Subcutaneous abdominal adipose tissue (tissue), 5 donors: ENCODE results near the gene IGFL4.

Experiments
- H3K27ac ChIP-seq: one replicate; pipeline ENCODE4 v1.7.0; 2013; ENCODE audit warnings: low read depth, mild to moderate bottlenecking, inconsistent platforms, low read length, moderate library complexity
- H3K27me3 ChIP-seq, 5 donors: one replicate each; pipeline ENCODE4 v1.7.0; 2013; ENCODE audit warnings: low read length in 5 of 5, inconsistent platforms in 1 of 5; ENCODE audit not compliant: control insufficient read depth in 5 of 5, insufficient read depth in 4 of 5
- H3K36me3 ChIP-seq, 5 donors: one replicate each; pipeline ENCODE4 v1.7.0; 2013; ENCODE audit warnings: low read length in 5 of 5; ENCODE audit not compliant: control insufficient read depth in 5 of 5, insufficient read depth in 5 of 5
- H3K4me1 ChIP-seq, 5 donors: one replicate each; pipeline ENCODE4 v1.7.0; 2013; ENCODE audit warnings: low read length in 5 of 5, mild to moderate bottlenecking in 3 of 5, moderate library complexity in 1 of 5; ENCODE audit not compliant: control insufficient read depth in 5 of 5, insufficient read depth in 5 of 5
- H3K4me3 ChIP-seq, 5 donors: one replicate each; pipeline ENCODE4 v1.7.0; 2013; ENCODE audit warnings: low read length in 5 of 5, low read depth in 1 of 5
- H3K9ac ChIP-seq, 5 donors: one replicate each; pipeline ENCODE4 v1.7.0; 2013; ENCODE audit warnings: low read length in 5 of 5, mild to moderate bottlenecking in 4 of 5, moderate library complexity in 3 of 5
- H3K9me3 ChIP-seq, 5 donors: one replicate each; pipeline ENCODE4 v1.7.0; 2013; ENCODE audit warnings: low read length in 5 of 5; ENCODE audit not compliant: control insufficient read depth in 5 of 5
- donor health status: healthy.
- donor health status: healthy.
- donor health status: healthy.
- donor health status: healthy.
- donor health status: healthy.

Gene IGFL4

GRCh38 chr19:46040125-46040524, 677 bp downstream of the IGFL4 start:
- no peak overlapping the region for H3K4me3 ChIP-seq
- no peaks in the 10 kb centered on the region for H3K36me3 ChIP-seq
- H3K4me1 ChIP-seq: no peaks in the 10 kb centered on the region
- no peaks in the 10 kb centered on the region for H3K9me3 ChIP-seq
- H3K27ac ChIP-seq: no peak overlapping the region
- H3K9ac ChIP-seq: no peak overlapping the region
- H3K27me3 ChIP-seq: peaks cover 3 to 35% (median 22%) of the 10 kb centered on the region in 5 donors

GRCh38 chr19:46036744-46037128, 4.1 kb downstream of the IGFL4 start:
- Histone ChIP-seq H3K36me3 (no peaks in the 10 kb centered on the region), H3K27me3 (peaks cover 0 to 39% (median 21%) of the 10 kb centered on the region in 5 donors), H3K9ac (no peak overlapping the region), H3K4me1 (no peaks in the 10 kb centered on the region), H3K4me3 (no peak overlapping the region), H3K9me3 (no peaks in the 10 kb centered on the region), H3K27ac (no peak overlapping the region)

DNA sequence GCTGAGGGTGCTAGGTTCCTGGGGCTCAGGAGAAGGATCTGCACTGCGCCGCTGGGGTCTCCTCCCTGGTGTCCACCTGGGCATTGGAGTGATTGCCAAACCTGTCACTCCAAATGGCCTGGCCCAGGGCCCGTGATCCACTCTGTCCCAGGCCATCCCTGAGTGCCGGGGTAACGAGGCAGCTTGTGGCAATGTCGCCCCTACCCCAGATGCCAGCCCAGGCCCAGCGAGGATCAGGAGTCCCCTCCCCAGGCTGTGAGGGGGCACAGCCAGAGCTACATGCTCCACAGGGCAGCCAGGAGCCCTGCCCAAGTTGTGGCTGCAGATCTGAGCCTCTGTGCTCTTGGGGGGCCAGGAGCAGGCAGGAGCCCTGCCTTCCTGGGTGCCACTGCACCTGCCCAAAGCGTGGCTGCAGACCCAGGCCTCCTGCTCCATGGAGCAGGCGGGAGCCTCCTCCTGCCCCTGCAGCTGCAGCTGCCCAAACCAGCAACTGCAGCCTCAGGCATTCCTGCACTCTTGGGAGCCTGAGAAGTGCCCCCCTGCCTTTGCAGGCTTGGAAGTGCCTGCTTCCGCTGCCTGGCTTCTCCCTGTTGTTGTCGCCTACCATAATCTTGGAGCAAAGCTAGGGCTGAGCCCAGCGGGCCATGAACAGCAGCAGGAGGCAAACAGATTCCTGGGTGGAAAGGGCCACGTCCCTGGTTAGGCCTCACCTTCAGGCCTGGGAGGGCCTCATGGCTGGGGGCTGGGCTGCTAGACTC, 4.6 kb downstream of the IGFL4 start:
- Histone ChIP-seq H3K4me3 (no peak overlapping the region), H3K4me1 (no peaks in the 10 kb centered on the region), H3K36me3 (no peaks in the 10 kb centered on the region), H3K9me3 (no peaks in the 10 kb centered on the region), H3K27ac (no peak overlapping the region), H3K27me3 (peaks cover 0 to 40% (median 21%) of the 10 kb centered on the region in 5 donors), H3K9ac (no peak overlapping the region)

DNA sequence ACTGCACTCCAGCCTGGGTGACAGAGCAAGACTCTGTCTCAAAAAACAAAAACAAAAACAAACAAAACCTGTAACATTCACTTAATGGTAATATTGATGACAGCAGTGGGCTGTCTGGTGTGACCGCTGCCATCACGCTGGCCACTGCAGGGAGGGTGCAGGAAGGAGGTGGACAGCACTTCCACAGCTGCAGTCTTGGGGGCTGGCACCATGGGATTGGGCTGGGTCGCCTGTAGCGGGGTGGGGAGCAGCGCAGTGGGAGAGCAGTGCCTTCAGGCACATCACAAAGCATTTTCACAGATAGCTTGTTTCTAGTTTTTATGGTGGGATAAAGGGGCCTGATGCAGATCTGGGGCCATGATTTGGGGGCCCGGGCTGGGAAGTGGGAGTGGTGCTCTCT, 5.3 kb downstream of the IGFL4 start:
- Histone ChIP-seq H3K27ac (no peak overlapping the region), H3K27me3 (peaks cover 0 to 42% (median 21%) of the 10 kb centered on the region in 5 donors), H3K9me3 (no peaks in the 10 kb centered on the region), H3K36me3 (no peaks in the 10 kb centered on the region), H3K4me1 (no peaks in the 10 kb centered on the region), H3K9ac (no peak overlapping the region), H3K4me3 (no peak overlapping the region)

DNA sequence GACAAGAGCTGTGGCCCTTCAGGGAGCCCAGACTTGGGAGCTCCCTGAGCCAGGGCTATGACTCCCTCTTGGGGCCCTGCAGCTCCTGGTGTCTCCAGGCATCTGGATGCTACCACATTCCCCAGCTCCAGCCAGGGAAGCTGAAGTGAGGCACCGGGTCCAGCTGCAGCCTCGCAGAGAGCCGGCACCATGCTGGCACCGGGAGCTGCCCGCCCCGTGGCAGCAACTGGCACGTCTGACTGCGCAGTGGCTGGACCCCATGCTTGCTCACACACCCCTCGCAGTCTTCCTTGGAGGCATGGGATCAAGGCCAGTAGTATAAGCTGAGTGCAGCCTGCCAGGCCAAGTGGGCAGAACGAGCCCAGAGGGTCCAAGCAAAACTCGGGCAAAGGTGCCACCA, 7.4 kb downstream of the IGFL4 start:
- Histone ChIP-seq H3K9ac (no peak overlapping the region), H3K27me3 (peaks cover 0 to 33% (median 18%) of the 10 kb centered on the region in 5 donors), H3K36me3 (no peaks in the 10 kb centered on the region), H3K9me3 (no peaks in the 10 kb centered on the region), H3K4me1 (no peaks in the 10 kb centered on the region), H3K27ac (no peak overlapping the region), H3K4me3 (no peak overlapping the region)

GRCh38 chr19:46032597-46033025, 8.2 kb downstream of the IGFL4 start:
- no peak overlapping the region for H3K9ac ChIP-seq
- H3K27me3 ChIP-seq: peaks cover 0 to 36% (median 18%) of the 10 kb centered on the region in 5 donors
- H3K9me3 ChIP-seq: no peaks in the 10 kb centered on the region

DNA sequence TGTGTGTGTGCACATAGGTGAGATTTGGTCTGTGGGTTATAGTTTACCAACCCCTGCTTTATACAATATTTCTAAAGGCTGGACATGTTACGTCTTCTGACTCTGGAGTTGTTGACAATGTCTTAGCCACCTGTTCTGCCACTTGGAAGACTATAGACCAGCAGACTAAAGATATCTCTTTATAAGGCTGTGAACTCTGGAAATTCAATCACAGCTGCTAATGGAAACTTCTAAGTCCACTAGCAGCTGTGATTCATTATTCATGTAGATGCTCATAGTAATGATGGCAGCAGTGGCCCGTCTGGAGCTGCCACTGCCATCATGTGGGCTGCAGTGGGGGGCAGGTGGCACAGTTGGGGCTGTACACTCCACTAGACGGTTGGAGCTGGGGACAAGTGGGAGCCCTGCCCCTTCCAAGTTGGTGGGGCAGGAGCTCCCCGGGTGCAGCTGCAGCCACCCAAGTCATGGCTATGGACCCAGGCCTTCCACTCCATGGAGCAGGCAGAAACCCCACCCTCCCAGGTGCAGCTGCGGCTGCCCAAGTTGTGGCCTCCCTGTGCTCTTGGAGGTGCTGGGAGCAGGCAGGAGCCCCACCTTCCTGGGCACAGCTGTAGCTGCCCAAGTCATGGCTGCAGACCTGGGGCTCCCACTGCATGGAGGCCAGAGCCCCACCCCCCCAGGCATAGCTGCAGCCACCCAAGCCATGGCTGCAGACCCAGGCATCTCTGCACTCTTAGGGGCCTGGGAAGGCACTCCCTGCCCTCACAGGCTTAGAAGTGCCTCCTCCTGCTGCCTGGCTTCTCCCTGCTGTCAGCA, 8.8 kb downstream of the IGFL4 start:
- Histone ChIP-seq H3K9me3 (no peaks in the 10 kb centered on the region), H3K4me3 (no peak overlapping the region), H3K36me3 (no peaks in the 10 kb centered on the region), H3K27me3 (peaks cover 0 to 36% (median 18%) of the 10 kb centered on the region in 5 donors), H3K27ac (no peak overlapping the region), H3K9ac (no peak overlapping the region), H3K4me1 (no peaks in the 10 kb centered on the region)

More at GRCh38 chr19:46032597-46033025, 8.2 kb downstream of the IGFL4 start:
- Histone ChIP-seq H3K36me3 (no peaks in the 10 kb centered on the region), H3K4me1 (no peaks in the 10 kb centered on the region), H3K4me3 (no peak overlapping the region), H3K27ac (no peak overlapping the region)

- Histone ChIP-seq H3K36me3 (no peaks in the 10 kb centered on the region), H3K27me3 (peaks cover 4 to 39% (median 14%) of the 10 kb centered on the region in 5 donors), H3K27ac (no peak overlapping the region), H3K4me3 (no peak overlapping the region), H3K4me1 (no peaks in the 10 kb centered on the region), H3K9me3 (no peaks in the 10 kb centered on the region), H3K9ac (no peak overlapping the region)
These were observed 9.8 kb downstream of the IGFL4 start for GRCh38 chr19:46030812-46031550.

GRCh38 chr19:46025835-46026234, 15.0 kb downstream of the IGFL4 start:
- Histone ChIP-seq H3K9ac (no peak overlapping the region), H3K27me3 (peaks cover 7 to 40% (median 33%) of the 10 kb centered on the region in 5 donors), H3K4me3 (no peak overlapping the region), H3K36me3 (no peaks in the 10 kb centered on the region), H3K9me3 (no peaks in the 10 kb centered on the region), H3K4me1 (no peaks in the 10 kb centered on the region), H3K27ac (no peak overlapping the region)
